ENCODE measurements around the gene BLCAP.
"Not testable (repeated sequence)": the region's sequence is repeated elsewhere in the genome, so short reads cannot be mapped to it uniquely, and the experiment has no call there.

BLCAP gene, protein sequence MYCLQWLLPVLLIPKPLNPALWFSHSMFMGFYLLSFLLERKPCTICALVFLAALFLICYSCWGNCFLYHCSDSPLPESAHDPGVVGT

DNA sequence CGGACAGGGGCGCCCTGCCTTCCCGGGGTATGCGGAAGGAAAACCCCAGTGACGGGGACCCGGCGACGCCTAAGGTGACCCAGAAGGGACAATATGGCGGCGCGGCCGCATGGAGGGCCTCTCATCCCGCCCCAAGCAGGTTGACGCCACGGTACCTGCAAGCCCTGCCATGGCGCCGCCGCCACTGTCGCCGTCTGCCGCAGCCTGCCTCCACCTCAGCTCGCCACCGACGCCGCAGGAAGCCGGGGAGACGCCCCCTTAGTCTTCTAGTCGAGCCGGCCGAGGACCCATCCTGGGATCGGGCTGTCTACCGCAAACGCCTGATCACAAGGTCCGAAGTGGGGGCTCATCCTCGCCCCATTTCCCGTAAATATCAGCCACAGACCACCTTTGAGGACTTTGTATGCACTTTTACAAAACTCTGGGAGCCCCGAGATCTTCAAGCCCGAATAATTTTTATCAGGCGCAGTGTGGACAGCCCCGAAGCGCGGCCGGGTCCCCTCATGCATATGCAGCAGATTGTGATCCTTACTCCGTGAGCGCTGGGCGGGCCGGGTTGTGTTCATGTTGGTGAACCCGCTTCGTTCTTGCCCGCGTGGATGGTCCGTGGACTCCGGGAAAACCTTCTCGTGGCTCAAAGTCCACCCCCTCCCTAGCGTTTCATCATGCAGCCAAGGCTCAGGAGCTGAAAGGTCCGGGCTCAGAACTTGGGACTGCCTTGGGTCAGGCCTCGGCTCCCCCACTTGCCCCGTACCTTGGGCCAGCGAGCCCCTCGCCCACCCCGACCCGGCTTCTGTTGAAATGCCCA lies at the start of gene BLCAP:
Gene BLCAP (minus strand): TSS at position 239 of the 808 bp plus-strand sequence. CDS start 8,702 bp downstream, outside the sequence.
- peak; percentile 89 for DNase-seq

DNA sequence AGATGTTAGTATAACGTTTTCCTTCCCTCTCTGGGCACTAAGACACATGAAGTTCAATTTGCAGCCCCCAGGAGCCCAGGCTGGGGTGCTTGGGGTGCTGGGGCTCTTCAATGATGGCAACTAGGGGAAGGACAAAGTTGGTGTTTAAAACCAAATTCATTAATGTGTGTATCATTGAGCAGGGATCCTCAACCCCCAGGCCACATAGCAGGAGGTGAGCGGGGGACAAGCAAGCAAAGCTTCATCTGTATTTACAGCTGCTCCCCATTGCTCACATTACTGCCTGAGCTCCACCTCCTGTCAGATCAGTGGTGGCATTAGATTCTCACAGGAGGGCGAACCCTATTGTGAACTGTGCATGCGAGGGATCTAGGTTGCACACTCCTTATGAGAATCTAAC lies 49.8 kb upstream of the BLCAP start:
- DNase-seq, result not testable (repeated sequence)

DNA sequence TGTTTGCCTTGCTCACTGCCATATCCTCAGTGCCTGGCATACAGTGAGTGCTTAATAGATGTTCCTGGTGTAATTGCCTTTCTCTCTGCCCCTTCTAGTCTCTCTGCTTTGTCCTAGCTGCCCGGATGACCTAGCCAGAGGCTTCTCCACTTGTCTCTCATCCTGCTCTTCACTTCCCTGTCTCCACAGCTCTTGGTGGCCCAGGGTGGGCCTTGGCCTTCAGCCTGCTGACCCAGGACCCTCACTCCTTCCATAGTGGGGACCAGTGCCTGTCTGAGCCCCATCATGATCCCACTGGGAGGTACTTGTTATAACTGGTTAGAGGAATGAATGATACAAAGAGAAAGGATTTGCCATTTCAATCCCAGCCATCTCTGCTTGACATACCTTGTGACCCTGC lies 49.2 kb upstream of the BLCAP start:
- DNase-seq, result no peak

DNA sequence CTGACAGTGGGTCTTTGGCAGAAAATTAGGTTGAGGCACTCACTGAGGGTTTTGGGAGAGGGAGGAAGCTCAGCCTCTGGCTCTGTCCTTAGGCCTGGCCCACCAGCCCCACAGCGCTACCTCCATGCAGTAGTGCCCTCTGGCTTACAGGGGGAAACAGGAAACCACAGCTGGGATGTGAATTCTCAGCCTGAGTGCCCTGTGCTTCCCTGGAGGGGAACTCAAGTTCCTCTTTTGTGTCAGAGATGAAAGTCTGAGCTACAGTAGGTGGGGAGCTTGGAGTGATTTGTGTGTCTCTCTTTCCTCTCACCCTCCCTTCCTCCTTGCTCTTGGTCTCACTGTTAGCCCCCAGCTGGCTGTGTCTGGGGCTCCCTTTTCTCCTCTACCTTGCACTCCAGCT lies 48.2 kb upstream of the BLCAP start:
- DNase-seq, result no peak

DNA sequence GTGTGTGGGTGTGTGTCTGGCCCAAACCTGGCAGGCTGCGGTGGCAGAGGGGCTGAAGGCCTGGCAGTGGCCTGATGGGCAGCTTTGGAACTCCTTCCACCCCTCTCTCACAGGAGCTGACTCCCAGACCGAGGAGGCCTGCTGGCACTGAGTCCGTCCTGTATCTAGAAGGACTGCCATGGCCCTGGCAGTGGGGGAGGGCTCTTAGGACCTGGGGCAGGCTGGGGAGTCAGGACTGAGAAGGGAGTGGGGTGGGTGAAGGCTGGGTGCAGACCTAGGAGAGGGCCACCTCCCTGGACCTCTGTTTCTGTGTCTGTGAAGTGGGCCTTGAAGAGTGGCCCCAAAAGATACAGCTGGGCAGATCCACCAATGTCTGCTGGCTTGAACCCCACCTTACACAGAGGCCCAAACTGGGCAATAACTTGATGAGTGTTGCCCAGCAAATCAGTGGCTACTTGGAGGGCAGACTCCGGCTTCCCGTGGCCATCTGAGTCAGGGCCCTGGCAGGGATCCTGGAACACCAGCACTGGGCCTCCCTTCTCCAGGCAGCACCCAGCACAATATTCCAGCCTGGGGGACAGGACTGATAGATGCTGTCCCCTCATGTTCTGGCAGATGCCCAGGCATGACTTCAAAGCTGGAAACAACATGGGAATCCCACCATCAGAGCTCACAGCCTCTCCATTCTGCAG lies 46.7 kb upstream of the BLCAP start:
- no peak for DNase-seq

DNA sequence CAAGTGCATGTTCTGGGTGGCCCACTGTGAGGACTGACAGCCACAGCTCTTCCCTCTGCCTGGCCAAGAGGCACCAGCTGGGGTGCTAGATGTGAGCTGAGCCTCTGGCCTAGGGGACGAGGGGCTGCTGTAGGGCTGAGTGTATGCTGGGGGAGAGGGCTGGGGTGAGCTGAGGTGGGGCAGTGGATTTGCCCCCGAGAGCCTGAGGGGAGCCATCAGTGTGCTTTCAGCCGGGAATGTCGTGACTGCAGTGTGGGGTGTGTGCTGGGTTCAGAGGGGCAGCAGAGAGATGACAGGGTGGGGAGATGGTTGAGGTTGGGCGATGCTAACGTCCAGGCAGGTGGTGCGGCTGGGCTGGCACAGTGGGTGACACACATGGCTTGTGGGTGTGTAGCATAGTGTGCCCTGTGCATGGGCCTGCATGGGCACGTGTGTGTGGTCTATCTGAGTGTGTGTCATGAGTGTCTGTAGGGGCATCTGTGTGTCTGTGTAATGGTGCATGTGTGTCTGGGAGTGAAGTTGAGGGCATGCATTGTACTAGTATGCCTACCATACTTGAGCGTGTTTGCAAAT lies 46.0 kb upstream of the BLCAP start:
- no peak for DNase-seq

DNA sequence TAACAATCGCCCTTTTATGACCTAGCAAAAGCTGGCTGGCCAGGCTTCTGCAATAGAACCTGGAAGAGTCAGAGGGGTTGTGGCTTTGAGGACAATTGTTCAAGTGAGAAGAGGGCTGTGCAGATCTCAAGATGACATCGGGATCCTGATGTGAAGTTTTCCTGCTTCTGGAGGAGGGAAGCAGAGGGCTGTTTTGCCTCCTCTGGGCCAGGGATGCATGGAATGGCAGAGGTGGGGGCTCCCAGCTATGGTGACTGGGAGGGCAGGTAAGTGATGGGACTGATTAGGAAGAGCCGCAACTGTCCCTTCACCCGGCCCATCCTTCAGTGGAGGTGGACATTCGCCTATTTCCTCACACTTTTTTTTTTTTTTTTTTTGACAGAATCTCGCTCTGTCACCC lies 43.4 kb upstream of the BLCAP start:
- no peak for DNase-seq

DNA sequence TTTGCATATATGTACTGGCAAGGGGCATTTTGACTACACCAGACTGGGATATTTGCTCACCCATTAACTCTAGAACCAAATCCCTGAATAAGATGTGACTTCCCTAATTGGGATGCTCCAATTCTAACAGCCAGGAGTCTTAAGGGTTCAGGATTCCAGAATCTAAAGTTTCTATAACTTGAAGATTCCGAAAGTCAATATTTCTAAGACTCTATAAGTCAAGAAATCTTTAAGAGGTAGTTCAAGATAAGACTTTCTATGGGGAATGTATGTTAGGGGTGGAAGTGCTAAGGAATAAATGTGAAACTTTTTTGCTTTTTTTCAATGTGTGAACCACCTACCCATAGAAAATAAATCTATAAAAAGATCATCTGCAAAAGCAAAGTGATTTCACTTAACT lies 42.7 kb upstream of the BLCAP start:
- no peak for DNase-seq

DNA sequence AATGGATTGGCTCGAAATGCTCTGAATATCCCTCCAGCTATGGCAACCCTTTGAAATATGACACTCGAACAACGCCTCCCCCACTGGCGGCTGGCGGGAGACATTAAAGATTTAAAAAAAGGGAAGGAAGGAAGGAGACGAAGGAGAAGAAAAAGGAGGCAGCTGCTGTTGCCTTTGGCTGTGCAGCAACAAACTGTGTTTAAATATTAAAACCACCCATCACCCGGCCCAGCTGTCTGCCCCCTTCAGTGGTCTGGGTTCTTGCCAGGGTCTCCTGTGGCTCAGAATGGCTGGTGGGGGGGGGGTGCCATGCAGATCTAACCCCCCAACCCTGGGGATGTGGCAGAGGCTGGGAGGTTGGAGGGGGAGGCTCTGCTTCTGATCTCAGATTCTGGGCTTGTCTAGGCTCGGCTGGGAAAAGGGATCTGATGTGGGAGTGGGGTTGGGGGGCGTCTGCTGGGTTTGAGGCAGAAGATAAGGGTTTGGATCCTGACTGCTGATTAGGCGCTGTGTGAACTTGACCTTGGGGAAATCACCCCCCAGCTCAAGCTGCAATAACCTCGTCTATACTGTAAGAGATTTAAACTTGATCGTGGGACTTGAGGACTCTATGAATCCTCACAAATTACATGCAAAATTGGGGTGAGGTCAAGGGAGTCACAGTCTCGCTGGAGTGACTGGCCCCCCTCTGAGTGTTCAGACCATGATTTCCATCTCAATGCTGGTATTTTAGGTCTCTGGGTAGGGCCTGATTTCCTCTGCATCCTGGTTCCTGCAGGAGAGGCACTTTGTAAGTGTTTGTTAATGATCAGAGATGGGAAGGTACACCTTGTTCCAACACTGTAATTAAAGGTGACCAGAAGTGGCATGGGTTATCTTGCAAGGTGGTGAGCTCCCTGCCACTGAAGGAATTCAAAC lies 40.3 kb upstream of the BLCAP start:
- peak; percentile 66 for DNase-seq

DNA sequence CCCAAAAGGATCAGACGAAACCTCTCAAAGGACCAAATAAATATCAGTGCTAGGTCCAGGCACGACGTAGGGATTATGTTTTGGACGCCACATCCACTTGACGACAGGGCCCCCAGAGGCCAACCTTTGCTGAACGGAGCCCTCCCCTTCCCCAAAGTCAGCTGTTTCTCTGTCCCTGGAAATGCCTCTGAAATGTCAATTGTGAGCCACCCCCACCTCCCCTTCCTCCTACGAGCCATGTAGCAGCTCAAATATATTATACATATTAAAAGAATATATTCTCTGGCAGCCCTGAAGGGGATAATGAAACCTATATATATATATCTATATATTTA lies 39.6 kb upstream of the BLCAP start:
- peak; percentile 66 for DNase-seq

DNA sequence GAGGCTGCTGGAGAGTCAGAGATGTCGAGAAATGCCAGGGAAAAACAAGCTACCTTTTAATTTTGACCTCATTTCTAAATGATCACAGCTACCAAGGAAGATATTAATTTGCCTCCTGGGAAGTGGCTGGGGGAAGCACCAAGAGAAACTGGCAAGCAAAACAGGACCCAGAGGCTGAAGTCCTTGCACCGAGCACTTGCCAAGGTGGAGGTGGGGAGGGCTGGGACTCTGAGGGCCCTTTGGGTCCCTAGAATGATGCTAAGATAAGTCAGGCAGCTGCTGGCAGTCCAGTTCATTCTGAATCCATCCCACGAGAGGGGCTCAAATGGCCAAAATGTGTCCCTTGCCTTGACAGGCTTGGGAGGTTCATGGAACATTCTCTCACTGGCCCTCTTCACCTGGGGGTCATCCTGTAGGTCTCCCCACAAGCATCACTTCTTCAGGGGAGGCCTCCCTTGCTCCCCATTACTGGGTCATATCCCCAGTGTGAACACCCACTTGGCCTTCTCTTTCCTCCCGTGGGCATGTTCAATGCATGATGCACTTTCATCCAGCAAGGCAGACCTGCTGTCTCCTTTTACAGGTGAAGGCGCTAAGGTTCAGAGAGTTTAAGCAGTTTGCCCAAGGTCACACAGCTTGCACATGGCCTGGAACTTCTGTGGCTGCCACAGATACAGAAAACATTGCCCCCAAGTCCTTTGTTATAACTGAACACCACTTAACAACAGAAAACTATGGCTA lies 39.1 kb upstream of the BLCAP start:
- no peak for DNase-seq

DNA sequence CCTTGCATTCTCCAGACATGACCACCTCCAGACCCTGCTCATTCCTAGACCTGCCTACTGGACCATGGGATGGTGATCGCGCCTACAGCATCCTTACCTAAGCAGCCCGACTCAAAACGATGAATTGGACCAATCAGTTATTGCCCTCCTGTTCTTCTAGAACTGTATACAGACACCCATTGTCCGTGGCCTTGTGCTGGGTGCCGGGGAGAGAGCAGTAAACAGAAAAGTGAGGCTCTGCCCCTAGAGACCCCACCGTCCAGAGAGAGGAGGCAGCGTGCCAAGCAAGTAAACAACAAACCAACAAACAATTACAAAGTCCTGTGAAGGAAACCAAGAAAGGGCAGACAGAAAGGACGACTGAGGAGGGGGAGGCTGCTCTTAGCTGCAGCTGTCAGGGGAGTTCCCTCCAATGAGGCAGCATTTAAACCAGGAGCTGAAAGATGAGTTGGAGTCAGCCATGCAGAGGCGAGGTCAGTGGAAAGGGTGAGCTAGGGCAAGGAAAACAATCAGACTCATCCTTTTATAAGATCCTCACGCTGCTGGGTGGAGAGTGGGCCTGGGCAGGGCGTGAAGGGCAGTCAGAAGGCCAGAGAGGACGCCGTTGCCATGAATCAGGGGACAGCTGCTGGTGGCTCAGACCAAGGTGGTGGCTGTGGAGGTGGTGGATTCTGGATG lies 37.6 kb upstream of the BLCAP start:
- peak; percentile 56 for DNase-seq

DNA sequence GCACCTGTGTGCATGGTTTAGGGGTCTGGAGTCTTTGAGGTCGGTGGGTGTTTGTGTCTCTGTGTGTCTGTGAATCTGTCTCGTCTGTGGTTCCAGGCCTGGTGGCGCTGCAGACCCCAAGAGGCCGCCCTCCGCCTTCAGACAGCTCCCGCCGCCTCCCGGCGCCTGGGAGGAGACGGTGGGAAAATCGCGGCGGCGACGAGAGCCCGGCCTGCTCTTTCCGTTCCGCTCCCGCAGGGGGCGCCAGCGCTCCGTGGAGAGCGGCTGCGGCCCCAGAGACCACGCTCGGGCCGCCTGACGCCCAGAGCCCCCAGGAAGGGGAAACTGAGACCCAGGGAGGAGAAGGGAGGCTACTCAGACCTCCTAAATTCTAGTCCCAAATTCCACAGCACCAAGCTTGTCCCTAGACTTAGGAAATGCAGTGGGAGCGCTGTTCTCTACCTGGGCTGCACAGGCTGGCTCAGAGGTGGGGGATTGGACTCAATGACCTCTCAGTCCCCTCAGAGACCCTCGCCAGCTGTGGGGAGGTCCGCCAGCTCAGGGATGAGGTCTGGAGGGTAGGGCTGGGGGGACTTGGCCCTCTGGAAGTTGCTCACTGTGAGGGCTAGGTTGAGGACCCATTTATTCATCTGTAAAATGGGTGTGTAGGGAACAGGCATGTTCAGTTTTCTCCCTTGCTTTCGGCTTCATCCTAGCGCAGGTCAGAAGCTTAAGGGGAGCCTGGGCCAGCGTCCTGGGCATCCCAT lies 36.9 kb upstream of the BLCAP start:
- peak; percentile 52 for DNase-seq

DNA sequence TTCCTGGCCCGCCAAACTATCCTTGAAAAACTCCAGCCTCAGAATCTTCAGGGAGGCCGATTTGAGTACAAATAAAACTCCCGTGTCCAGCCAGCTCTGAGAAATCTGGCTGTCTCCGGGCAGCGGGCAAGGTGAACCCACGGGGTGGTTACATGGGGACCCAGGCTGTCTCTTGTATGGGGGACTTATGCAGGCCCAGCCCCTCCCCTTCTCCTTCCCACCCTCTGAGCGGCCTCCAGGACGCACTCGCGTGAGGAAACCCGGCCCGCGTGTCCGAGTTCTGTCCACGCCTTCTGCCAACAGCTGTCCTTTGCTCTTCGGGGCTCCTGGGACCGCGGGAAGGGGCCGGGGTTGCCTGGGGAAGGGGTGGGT lies 36.3 kb upstream of the BLCAP start:
- DNase-seq, result no peak

DNA sequence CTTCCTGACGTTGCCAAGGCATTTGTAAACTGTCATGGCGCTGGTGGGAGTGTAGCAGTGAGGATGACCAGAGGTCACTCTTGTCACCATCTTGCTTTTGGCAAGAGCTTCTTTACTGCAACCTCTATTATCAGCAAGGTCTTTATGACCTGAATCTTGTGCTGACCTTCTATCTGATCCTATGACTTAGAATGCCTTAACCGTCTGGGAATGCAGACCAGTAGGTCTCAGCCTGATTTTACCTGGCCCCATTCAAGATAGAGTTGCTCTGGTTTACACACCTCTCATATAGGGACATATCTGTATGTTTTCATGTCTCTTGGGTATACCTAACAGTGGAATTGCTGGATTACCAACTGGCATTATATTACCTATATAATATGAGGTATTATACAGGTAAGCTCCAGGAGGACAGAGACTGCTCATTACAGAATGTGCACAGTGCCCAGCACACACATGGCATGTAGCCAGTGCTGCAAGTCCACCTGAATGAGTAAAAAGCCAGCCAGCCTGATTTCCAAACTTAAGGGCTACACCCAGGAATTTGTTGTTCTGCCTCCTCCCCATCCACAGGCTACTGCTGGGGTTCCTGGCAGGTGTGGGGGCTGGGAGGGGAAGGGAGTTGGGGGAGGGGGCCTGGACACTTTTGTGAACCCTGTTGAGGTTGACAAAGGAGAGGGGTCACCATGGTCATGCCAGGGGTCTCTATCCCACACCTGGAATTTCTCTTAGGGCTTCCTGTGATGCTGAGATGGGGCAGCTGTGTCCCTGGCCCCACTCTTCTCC lies 35.2 kb upstream of the BLCAP start:
- DNase-seq, result no peak

DNA sequence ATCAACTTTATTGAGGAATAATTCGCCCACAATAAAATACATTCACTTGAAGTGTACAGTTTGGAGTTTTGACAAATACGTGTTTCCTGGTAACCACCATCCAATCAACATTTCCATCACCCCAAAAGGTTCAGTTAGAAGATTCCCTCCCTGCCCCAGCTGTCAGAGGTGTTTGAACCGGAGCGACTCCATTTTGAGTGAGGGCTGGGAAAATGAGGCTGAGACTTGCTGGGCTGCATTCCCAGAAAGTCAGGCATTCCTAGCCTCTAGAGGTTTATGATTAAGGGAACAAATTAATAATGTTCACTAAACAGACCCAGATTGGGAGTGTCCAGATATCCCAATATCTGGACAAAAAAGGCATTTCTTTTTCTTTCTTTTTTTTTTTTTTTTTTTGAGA lies 33.0 kb upstream of the BLCAP start:
- DNase-seq, result no peak

DNA sequence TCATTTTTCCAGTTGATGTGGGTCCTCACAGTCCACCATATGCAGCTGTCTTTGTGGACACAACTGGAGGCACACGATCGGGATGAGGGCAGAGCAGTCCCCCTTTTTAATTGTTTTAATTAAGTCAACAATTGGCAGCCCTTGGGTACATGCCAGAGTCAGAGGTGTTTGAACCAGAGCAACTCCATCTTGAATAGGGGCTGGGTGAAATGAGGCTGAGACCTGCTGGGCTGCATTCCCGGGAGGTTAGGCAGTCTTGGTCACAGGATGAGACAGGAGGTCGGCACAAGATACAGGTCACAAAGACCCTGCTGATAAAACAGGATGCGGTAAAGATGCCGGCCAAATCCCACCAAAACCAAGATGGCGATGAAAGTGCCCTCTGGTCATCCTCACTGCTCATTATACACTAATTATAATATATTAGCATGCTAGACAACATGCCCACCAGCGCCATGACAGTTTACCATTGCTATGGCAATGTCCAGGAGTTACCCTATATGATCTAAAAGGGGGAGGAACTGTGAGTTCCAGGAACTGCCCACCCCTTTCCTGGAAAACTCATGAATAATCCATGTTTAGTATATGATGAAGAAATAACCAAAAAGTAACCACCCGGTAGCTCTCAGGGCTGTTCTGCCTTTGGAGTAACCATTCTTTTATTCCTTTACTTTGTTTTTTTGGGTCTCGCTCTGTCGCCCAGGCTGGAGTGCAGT lies 31.8 kb upstream of the BLCAP start:
- DNase-seq, result no peak

DNA sequence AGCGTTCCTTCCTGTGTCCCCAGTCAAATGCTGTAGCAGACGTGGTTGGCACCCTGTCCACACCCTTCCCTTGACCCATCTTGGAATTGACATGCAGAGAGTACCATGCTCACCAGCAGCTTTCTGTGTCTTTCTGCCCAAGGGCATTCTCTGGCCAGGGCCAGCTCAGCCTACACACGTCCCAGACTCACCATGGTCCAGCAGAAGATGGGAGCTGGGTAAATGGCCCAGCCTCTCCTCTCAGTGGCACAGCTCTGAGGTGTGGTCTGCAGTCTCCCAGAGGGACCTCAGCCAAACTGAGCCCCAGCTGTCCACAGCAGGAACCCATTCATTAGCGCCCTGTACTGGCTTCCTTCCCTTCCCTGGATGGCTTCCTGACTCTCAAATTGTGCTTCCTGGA lies 31.1 kb upstream of the BLCAP start:
- no peak for DNase-seq

DNA sequence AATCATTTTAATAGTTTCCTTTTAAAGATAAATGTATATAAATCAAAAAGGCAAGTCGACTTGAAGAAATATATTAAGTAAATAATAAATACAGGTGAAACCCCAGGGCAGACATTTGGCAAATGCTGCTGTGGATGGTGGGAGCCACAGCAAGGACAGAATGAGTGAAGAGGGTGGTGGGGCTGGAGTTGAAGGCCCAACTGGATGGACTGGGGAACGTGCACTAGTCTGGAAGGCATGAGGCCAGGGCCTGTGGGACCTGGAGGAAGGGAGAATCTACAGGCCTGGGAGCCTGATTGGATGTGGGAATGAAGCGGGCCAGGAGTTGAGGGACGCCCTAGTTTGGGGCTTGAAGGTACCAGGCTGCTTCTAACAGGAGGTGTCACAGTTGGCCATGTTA lies 30.6 kb upstream of the BLCAP start:
- DNase-seq, result no peak

All from NCI-H1436 (cell line).